Calu3 (cell line): ENCODE measurements around the gene PLXNA2. TPM values are rescaled to one million over a fixed set of nuclear protein-coding genes. Genes with fewer than 3 reads are reported as not detected.

Experiments used
- BruUV-seq: library from RNA; stranded (reverse); fragments of 400-500 nt; replicated peaks from 2 replicates; lab custom pipeline; 2021; lab: Mats Ljungman, UMichigan
- CTCF ChIA-PET: fragments of 300-600 bp; sonication (Branson Sonifier 250); formaldehyde crosslinking; loops from one replicate; lab custom pipeline; 2022; ENCODE audit warnings: antibody characterized with exemption; lab: Charles Lee
- DNase-seq: peaks from one replicate; pipeline ENCODE4 v3.0.0; 2022
- H3K27ac Mint-ChIP-seq: one replicate; pipeline ENCODE4 v1.8.0; 2022; ENCODE audit warnings: mixed read lengths; ENCODE audit not compliant: unreplicated experiment
- H3K27me3 Mint-ChIP-seq: one replicate; pipeline ENCODE4 v1.8.0; 2022; ENCODE audit warnings: mixed read lengths; ENCODE audit not compliant: unreplicated experiment
- H3K36me3 Mint-ChIP-seq: one replicate; pipeline ENCODE4 v1.8.0; 2022; ENCODE audit warnings: mild to moderate bottlenecking, moderate library complexity, mixed read lengths; ENCODE audit not compliant: insufficient read depth, unreplicated experiment
- H3K4me1 Mint-ChIP-seq: one replicate; pipeline ENCODE4 v1.8.0; 2022; ENCODE audit warnings: mild to moderate bottlenecking, low read depth, mixed read lengths; ENCODE audit not compliant: unreplicated experiment
- H3K4me3 Mint-ChIP-seq: one replicate; pipeline ENCODE4 v1.8.0; 2022; ENCODE audit warnings: mild to moderate bottlenecking, low read depth, moderate library complexity, mixed read lengths; ENCODE audit not compliant: unreplicated experiment
- H3K9me3 Mint-ChIP-seq: one replicate; pipeline ENCODE4 v1.8.0; 2022; ENCODE audit warnings: low read depth, mixed read lengths; ENCODE audit not compliant: unreplicated experiment
- CTCF ChIP-seq: fragments of 200-600 bp; IDR thresholded peaks from one replicate; pipeline ENCODE4 v1.8.0; 2022; ENCODE audit warnings: antibody characterized with exemption; ENCODE audit not compliant: unreplicated experiment
- intact Hi-C: fragments of 100-400 bp; cut with micrococcal nuclease; formaldehyde crosslinking; loops from one replicate; pipeline ENCODE4 v1.10.0; 2022; ENCODE audit not compliant: unreplicated experiment
- total RNA-seq: library from RNA; stranded (reverse); gene quantifications from 2 replicates; pipeline ENCODE4 v1.2.3, GENCODE V29; 2022

PLXNA2 gene
- total RNA-seq, 1 experiment from 2014 or later, result 16.2 TPM

GRCh38 chr1:208054485-208054884, 189.7 kb downstream of the PLXNA2 start:
- H3K4me1 Mint-ChIP-seq, result no peaks in the 10 kb centered on the region
- no peaks in the 10 kb centered on the region for H3K36me3 Mint-ChIP-seq
- no TSS peak for BruUV-seq
- no peak for DNase-seq
- no peak overlapping the region for H3K4me3 Mint-ChIP-seq
- CTCF ChIA-PET, result interaction anchor here (1.6 kb wide), 1 partner anchor 9 kb away, joined by 4 read pairs; no protein-coding TSS in a partner anchor
- intact Hi-C loops, result no loop called here
- H3K27ac Mint-ChIP-seq, result no peak overlapping the region
- TF ChIP-seq CTCF, result no peak
- no peaks in the 10 kb centered on the region for H3K27me3 Mint-ChIP-seq
- no peaks in the 10 kb centered on the region for H3K9me3 Mint-ChIP-seq

GRCh38 chr1:208053661-208054060, 190.5 kb downstream of the PLXNA2 start:
- no peak for DNase-seq
- no peak for TF ChIP-seq CTCF
- Mint-ChIP-seq H3K9me3 (no peaks in the 10 kb centered on the region), H3K27ac (no peak overlapping the region), H3K27me3 (no peaks in the 10 kb centered on the region), H3K4me3 (no peak overlapping the region), H3K4me1 (no peaks in the 10 kb centered on the region), H3K36me3 (no peaks in the 10 kb centered on the region)
- intact Hi-C loops, result no loop called here
- CTCF ChIA-PET, result no interaction called here
- BruUV-seq, result no TSS peak

GRCh38 chr1:208052926-208053407, 191.2 kb downstream of the PLXNA2 start:
- no peak for TF ChIP-seq CTCF
- Mint-ChIP-seq H3K4me3 (no peak overlapping the region), H3K36me3 (no peaks in the 10 kb centered on the region), H3K4me1 (no peaks in the 10 kb centered on the region), H3K27me3 (no peaks in the 10 kb centered on the region), H3K27ac (no peak overlapping the region), H3K9me3 (no peaks in the 10 kb centered on the region)
- intact Hi-C loops, result no loop called here
- CTCF ChIA-PET, result no interaction called here
- no TSS peak for BruUV-seq
- no peak for DNase-seq

DNA sequence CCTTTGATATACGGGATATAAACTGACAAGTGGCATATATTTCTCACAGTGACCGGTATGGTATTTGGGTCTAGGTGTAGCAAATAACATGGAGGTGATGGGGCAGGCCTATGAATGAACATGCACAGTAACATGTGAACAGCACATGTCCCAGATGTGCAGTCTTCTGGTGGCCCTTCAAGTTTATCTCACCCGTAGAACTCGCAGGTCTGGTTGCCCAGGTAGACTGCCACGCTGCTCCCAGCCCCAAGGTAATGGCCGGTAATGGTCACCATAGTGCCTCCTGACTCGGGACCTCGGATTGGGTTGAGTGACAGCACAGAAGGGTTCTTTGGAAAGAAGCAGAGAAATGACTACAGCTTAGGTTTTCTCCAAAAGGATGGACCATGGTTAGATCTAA, 192.0 kb downstream of the PLXNA2 start:
- no peaks in the 10 kb centered on the region for H3K9me3 Mint-ChIP-seq
- CTCF ChIA-PET, result interaction anchor here (0.8 kb wide), 1 partner anchor 86 kb away, joined by 3 read pairs; no protein-coding TSS in a partner anchor
- no TSS peak for BruUV-seq
- TF ChIP-seq CTCF, result no peak
- no peaks in the 10 kb centered on the region for H3K27me3 Mint-ChIP-seq
- H3K4me1 Mint-ChIP-seq, result no peaks in the 10 kb centered on the region
- H3K4me3 Mint-ChIP-seq, result no peak overlapping the region
- no peak for DNase-seq
- H3K27ac Mint-ChIP-seq, result no peak overlapping the region
- intact Hi-C loops, result no loop called here
- no peaks in the 10 kb centered on the region for H3K36me3 Mint-ChIP-seq
